Immature natural killer cell (primary cell): ENCODE measurements around the gene MYO1G. TPM values are rescaled to one million over a fixed set of nuclear protein-coding genes. Genes with fewer than 3 reads are reported as not detected.
A peak's percentile ranks its signal among the peaks of the same experiment; 100 is the strongest.

ENCODE experiments used
- DNase-seq, 3 donors: peaks; one replicate each; pipeline ENCODE4 v3.0.0; 2022; ENCODE audit warnings: mixed read lengths in 1 of 3
- H3K27ac Mint-ChIP-seq, 6 donors: one replicate each; pipeline ENCODE4 v1.8.0; 2020; ENCODE audit warnings: mixed read lengths in 6 of 6, mild to moderate bottlenecking in 5 of 6, inconsistent platforms in 4 of 6, moderate library complexity in 3 of 6
- H3K27me3 Mint-ChIP-seq, 3 donors: one replicate each; pipeline ENCODE4 v1.8.0; 2020 to 2021; ENCODE audit warnings: low read depth in 3 of 3, mild to moderate bottlenecking in 3 of 3, mixed read lengths in 3 of 3, moderate library complexity in 3 of 3, inconsistent platforms in 1 of 3
- H3K36me3 Mint-ChIP-seq, 3 donors: one replicate each; pipeline ENCODE4 v1.8.0; 2020; ENCODE audit warnings: mixed read lengths in 3 of 3, inconsistent platforms in 2 of 3, mild to moderate bottlenecking in 2 of 3
- H3K4me1 Mint-ChIP-seq, 2 donors: one replicate each; pipeline ENCODE4 v1.8.0; 2020; ENCODE audit warnings: inconsistent platforms in 2 of 2, mild to moderate bottlenecking in 2 of 2, mixed read lengths in 2 of 2, moderate library complexity in 1 of 2
- H3K4me3 Mint-ChIP-seq, 5 donors: one replicate each; pipeline ENCODE4 v1.8.0; 2020; ENCODE audit warnings: mild to moderate bottlenecking in 5 of 5, mixed read lengths in 5 of 5, inconsistent platforms in 3 of 5, moderate library complexity in 3 of 5
- H3K9me3 Mint-ChIP-seq, 6 donors: one replicate each; pipeline ENCODE4 v1.8.0; 2020; ENCODE audit warnings: mild to moderate bottlenecking in 6 of 6, mixed read lengths in 6 of 6, inconsistent platforms in 4 of 6, moderate library complexity in 3 of 6
- polyA plus RNA-seq, 3 donors: library from polyadenylated mRNA; unstranded; fragments of 300-500 nt; fragmentation: Illumina TruSeq; gene quantifications; one replicate each; pipeline ENCODE4 v1.2.3, GENCODE V29; 2021

The MYO1G gene
- polyA plus RNA-seq, 3 donors from 2014 or later, result 139 to 261 (median 139) TPM

- peaks cover 41 to 45% of the 10 kb centered on the region in 2 donors for H3K4me1 Mint-ChIP-seq
- H3K4me3 Mint-ChIP-seq, result no peak overlapping the region
- H3K9me3 Mint-ChIP-seq, result no peaks in the 10 kb centered on the region
- DNase-seq, result no peak
- peaks cover 0 to 2% (median 0%) of the 10 kb centered on the region in 3 donors for H3K27me3 Mint-ChIP-seq
- H3K27ac Mint-ChIP-seq, result peak overlapping the region in 4 of 6 donors; percentile 28 to 76 (median 50)
- H3K36me3 Mint-ChIP-seq, result peaks cover 4 to 15% (median 4%) of the 10 kb centered on the region in 3 donors
Measured at GRCh38 chr7:44972562-44972961, 6.3 kb downstream of the MYO1G start.

- Mint-ChIP-seq H3K36me3 (peaks cover 3 to 15% (median 4%) of the 10 kb centered on the region in 3 donors), H3K9me3 (no peaks in the 10 kb centered on the region), H3K27me3 (peaks cover 0 to 2% (median 0%) of the 10 kb centered on the region in 3 donors), H3K27ac (peak overlapping the region in 5 of 6 donors; percentile 39 to 86 (median 46)), H3K4me1 (peaks cover 37 to 41% of the 10 kb centered on the region in 2 donors), H3K4me3 (no peak overlapping the region)
- DNase-seq, result no peak
Measured at GRCh38 chr7:44971902-44972441, 6.8 kb downstream of the MYO1G start.

GRCh38 chr7:44971188-44971901, 7.5 kb downstream of the MYO1G start:
- Mint-ChIP-seq H3K36me3 (peaks cover 3 to 12% (median 3%) of the 10 kb centered on the region in 3 donors), H3K27ac (peak overlapping the region in 4 of 6 donors; percentile 39 to 86 (median 60)), H3K27me3 (peaks cover 0 to 2% (median 0%) of the 10 kb centered on the region in 3 donors), H3K4me1 (peaks cover 30 to 36% of the 10 kb centered on the region in 2 donors), H3K9me3 (no peaks in the 10 kb centered on the region), H3K4me3 (no peak overlapping the region)
- DNase-seq, result no peak

- H3K4me1 Mint-ChIP-seq, result peaks cover 23 to 29% of the 10 kb centered on the region in 2 donors
- H3K27me3 Mint-ChIP-seq, result peaks cover 0 to 3% (median 3%) of the 10 kb centered on the region in 3 donors
- DNase-seq, result no peak
- H3K36me3 Mint-ChIP-seq, result peaks cover 0 to 8% (median 3%) of the 10 kb centered on the region in 3 donors
- peak overlapping the region in 2 of 6 donors; percentile 39 to 71 for H3K27ac Mint-ChIP-seq
- no peaks in the 10 kb centered on the region for H3K9me3 Mint-ChIP-seq
- no peak overlapping the region for H3K4me3 Mint-ChIP-seq
Measured at GRCh38 chr7:44970523-44971051, 8.2 kb downstream of the MYO1G start.

GRCh38 chr7:44969701-44970522, 8.9 kb downstream of the MYO1G start:
- Mint-ChIP-seq H3K9me3 (no peaks in the 10 kb centered on the region), H3K27ac (peak overlapping the region in 1 of 6 donors; percentile 49), H3K27me3 (peaks cover 0 to 6% (median 3%) of the 10 kb centered on the region in 3 donors), H3K4me1 (peaks cover 16 to 23% of the 10 kb centered on the region in 2 donors), H3K36me3 (peaks cover 0 to 8% (median 3%) of the 10 kb centered on the region in 3 donors), H3K4me3 (no peak overlapping the region)
- DNase-seq, result no peak

GRCh38 chr7:44969049-44969700, 9.6 kb downstream of the MYO1G start:
- H3K4me1 Mint-ChIP-seq, result peaks cover 9 to 17% of the 10 kb centered on the region in 2 donors
- H3K36me3 Mint-ChIP-seq, result peaks cover 0 to 4% (median 3%) of the 10 kb centered on the region in 3 donors
- H3K27ac Mint-ChIP-seq, result peak overlapping the region in 3 of 6 donors; percentile 20 to 79 (median 66)
- DNase-seq, result no peak
- no peaks in the 10 kb centered on the region for H3K9me3 Mint-ChIP-seq
- H3K27me3 Mint-ChIP-seq, result peaks cover 0 to 6% (median 3%) of the 10 kb centered on the region in 3 donors
- no peak overlapping the region for H3K4me3 Mint-ChIP-seq

- no peak for DNase-seq
- no peaks in the 10 kb centered on the region for H3K9me3 Mint-ChIP-seq
- peak overlapping the region; percentile 29 to 86 (median 76) for H3K27ac Mint-ChIP-seq
- H3K4me3 Mint-ChIP-seq, result no peak overlapping the region
- H3K27me3 Mint-ChIP-seq, result peaks cover 2 to 6% (median 3%) of the 10 kb centered on the region in 3 donors
- H3K4me1 Mint-ChIP-seq, result peaks cover 0 to 11% of the 10 kb centered on the region in 2 donors
- peaks cover 0 to 4% (median 3%) of the 10 kb centered on the region in 3 donors for H3K36me3 Mint-ChIP-seq
Measured at GRCh38 chr7:44967571-44968446, 11.0 kb downstream of the MYO1G start.

GRCh38 chr7:44966731-44967538, 11.9 kb downstream of the MYO1G start:
- H3K4me1 Mint-ChIP-seq, result peaks cover 0 to 8% of the 10 kb centered on the region in 2 donors
- H3K36me3 Mint-ChIP-seq, result peaks cover 0 to 4% (median 3%) of the 10 kb centered on the region in 3 donors
- DNase-seq, result no peak
- H3K27me3 Mint-ChIP-seq, result peaks cover 2 to 6% (median 3%) of the 10 kb centered on the region in 3 donors
- H3K27ac Mint-ChIP-seq, result peak overlapping the region in 5 of 6 donors; percentile 26 to 71 (median 55)
- H3K4me3 Mint-ChIP-seq, result no peak overlapping the region
- H3K9me3 Mint-ChIP-seq, result no peaks in the 10 kb centered on the region

- Mint-ChIP-seq H3K4me3 (no peak overlapping the region), H3K4me1 (peaks cover 0 to 5% of the 10 kb centered on the region in 2 donors), H3K36me3 (peaks cover 0 to 4% (median 3%) of the 10 kb centered on the region in 3 donors), H3K27ac (peak overlapping the region in 5 of 6 donors; percentile 22 to 60 (median 34)), H3K27me3 (peaks cover 2 to 4% (median 3%) of the 10 kb centered on the region in 3 donors), H3K9me3 (no peaks in the 10 kb centered on the region)
- no peak for DNase-seq
Measured at GRCh38 chr7:44965937-44966730, 12.7 kb downstream of the MYO1G start.

GRCh38 chr7:44965441-44965903, 13.3 kb downstream of the MYO1G start:
- no peaks in the 10 kb centered on the region for H3K9me3 Mint-ChIP-seq
- peaks cover 0 to 4% (median 3%) of the 10 kb centered on the region in 3 donors for H3K36me3 Mint-ChIP-seq
- H3K27me3 Mint-ChIP-seq, result peaks cover 2 to 4% (median 3%) of the 10 kb centered on the region in 3 donors
- DNase-seq, result no peak
- H3K27ac Mint-ChIP-seq, result peak overlapping the region in 4 of 6 donors; percentile 29 to 34 (median 30)
- H3K4me1 Mint-ChIP-seq, result peaks cover 0 to 6% of the 10 kb centered on the region in 2 donors
- no peak overlapping the region for H3K4me3 Mint-ChIP-seq
